MM.1S (cell line): ENCODE measurements around the gene TMEM40.
"Not testable (repeated sequence)": the region's sequence is repeated elsewhere in the genome, so short reads cannot be mapped to it uniquely, and the experiment has no call there.

Experiments
- DNase-seq: peaks from one replicate; pipeline ENCODE4 v3.0.0-alpha.2; 2015
- H2AFZ ChIP-seq: fragments of 300-600 bp; sonication (generic); 2 replicates; pipeline ENCODE4 v1.6.0; 2016; ENCODE audit warnings: antibody characterized with exemption, low read length
- H3F3A ChIP-seq: fragments of 300-600 bp; sonication (generic); 2 replicates; pipeline ENCODE4 v1.6.1; 2016; ENCODE audit warnings: mild to moderate bottlenecking, antibody characterized with exemption, low read length, moderate library complexity, mixed read lengths; ENCODE audit not compliant: insufficient read depth
- H3K27ac ChIP-seq: fragments of 300-600 bp; sonication (generic); 2 replicates; pipeline ENCODE4 v1.5.1; 2016; ENCODE audit warnings: mild to moderate bottlenecking, low read length
- H3K27me3 ChIP-seq: fragments of 300-600 bp; sonication (generic); replicated peaks from 2 replicates; pipeline ENCODE4 v1.6.0; 2016; ENCODE audit warnings: low read length; ENCODE audit not compliant: insufficient read depth
- H3K36me3 ChIP-seq: fragments of 300-600 bp; sonication (generic); replicated peaks from 2 replicates; pipeline ENCODE4 v1.6.1; 2016; ENCODE audit warnings: mild to moderate bottlenecking, low read length, mixed read lengths; ENCODE audit not compliant: insufficient read depth
- H3K4me1 ChIP-seq: fragments of 300-600 bp; sonication (generic); 2 replicates; pipeline ENCODE4 v1.6.1; 2016; ENCODE audit warnings: low read length, mixed read lengths
- H3K4me2 ChIP-seq: fragments of 300-600 bp; sonication (generic); 2 replicates; pipeline ENCODE4 v1.6.0; 2016; ENCODE audit warnings: low read depth, low read length
- H3K4me3 ChIP-seq: fragments of 300-600 bp; sonication (generic); 2 replicates; pipeline ENCODE4 v1.5.1; 2016; ENCODE audit warnings: low read length, mixed read lengths
- H3K79me2 ChIP-seq: fragments of 300-600 bp; sonication (generic); 2 replicates; pipeline ENCODE4 v1.6.1; 2016; ENCODE audit warnings: mixed run types, low read length, mixed read lengths
- H3K9ac ChIP-seq: fragments of 300-600 bp; sonication (generic); 2 replicates; pipeline ENCODE4 v1.6.1; 2016; ENCODE audit warnings: low read length, mixed read lengths
- H3K9me2 ChIP-seq: fragments of 300-600 bp; sonication (generic); replicated peaks from 2 replicates; pipeline ENCODE4 v1.6.1; 2016; ENCODE audit warnings: mild to moderate bottlenecking, low read length, mixed read lengths; ENCODE audit not compliant: insufficient read depth
- H3K9me3 ChIP-seq: fragments of 300-600 bp; sonication (generic); replicated peaks from 2 replicates; pipeline ENCODE4 v1.6.1; 2016; ENCODE audit warnings: mild to moderate bottlenecking, low read length, mixed read lengths; ENCODE audit not compliant: insufficient read depth
- H4K20me1 ChIP-seq: fragments of 300-600 bp; sonication (generic); 2 replicates; pipeline ENCODE4 v1.6.1; 2016; ENCODE audit warnings: mild to moderate bottlenecking, low read length, moderate library complexity, mixed read lengths; ENCODE audit not compliant: insufficient read depth
- EZH2 ChIP-seq: fragments of 300-600 bp; sonication (generic); optimal IDR thresholded peaks from 2 replicates; pipeline ENCODE3; 2017; ENCODE audit warnings: low read depth, mild to moderate bottlenecking, antibody characterized with exemption, low read length, mixed read lengths
- EZH2phosphoT487 ChIP-seq: fragments of 300-600 bp; sonication (generic); IDR thresholded peaks from 2 replicates; pipeline ENCODE4 v1.6.1; 2018; ENCODE audit warnings: antibody characterized with exemption, low read length
- TF ChIP-seq, protein P1 (sequence below): fragments of 300-600 bp; sonication (generic); IDR thresholded peaks from 2 replicates; pipeline ENCODE4 v1.5.1; 2016; ENCODE audit warnings: antibody characterized with exemption, low read length, mixed read lengths

Gene TMEM40

GRCh38 chr3:12780751-12781150 lies 21.7 kb upstream of the TMEM40 start:
- DNase-seq = no peak
- H2AFZ ChIP-seq = no peak overlapping the region
- no peak overlapping the region for H3K4me3 ChIP-seq
- H4K20me1 ChIP-seq = no peaks in the 10 kb centered on the region
- no peaks in the 10 kb centered on the region for H3K9me3 ChIP-seq
- no peaks in the 10 kb centered on the region for H3K36me3 ChIP-seq
- no peaks in the 10 kb centered on the region for H3K4me1 ChIP-seq
- no peaks in the 10 kb centered on the region for H3F3A ChIP-seq
- no peak for TF ChIP-seq EZH2
- TF ChIP-seq, protein P1, sequence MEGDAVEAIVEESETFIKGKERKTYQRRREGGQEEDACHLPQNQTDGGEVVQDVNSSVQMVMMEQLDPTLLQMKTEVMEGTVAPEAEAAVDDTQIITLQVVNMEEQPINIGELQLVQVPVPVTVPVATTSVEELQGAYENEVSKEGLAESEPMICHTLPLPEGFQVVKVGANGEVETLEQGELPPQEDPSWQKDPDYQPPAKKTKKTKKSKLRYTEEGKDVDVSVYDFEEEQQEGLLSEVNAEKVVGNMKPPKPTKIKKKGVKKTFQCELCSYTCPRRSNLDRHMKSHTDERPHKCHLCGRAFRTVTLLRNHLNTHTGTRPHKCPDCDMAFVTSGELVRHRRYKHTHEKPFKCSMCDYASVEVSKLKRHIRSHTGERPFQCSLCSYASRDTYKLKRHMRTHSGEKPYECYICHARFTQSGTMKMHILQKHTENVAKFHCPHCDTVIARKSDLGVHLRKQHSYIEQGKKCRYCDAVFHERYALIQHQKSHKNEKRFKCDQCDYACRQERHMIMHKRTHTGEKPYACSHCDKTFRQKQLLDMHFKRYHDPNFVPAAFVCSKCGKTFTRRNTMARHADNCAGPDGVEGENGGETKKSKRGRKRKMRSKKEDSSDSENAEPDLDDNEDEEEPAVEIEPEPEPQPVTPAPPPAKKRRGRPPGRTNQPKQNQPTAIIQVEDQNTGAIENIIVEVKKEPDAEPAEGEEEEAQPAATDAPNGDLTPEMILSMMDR = no peak
- TF ChIP-seq EZH2phosphoT487 = no peak
- no peak overlapping the region for H3K27ac ChIP-seq
- no peak overlapping the region for H3K4me2 ChIP-seq
- no peaks in the 10 kb centered on the region for H3K27me3 ChIP-seq
- H3K9ac ChIP-seq = no peak overlapping the region
- no peaks in the 10 kb centered on the region for H3K79me2 ChIP-seq
- H3K9me2 ChIP-seq = no peaks in the 10 kb centered on the region

- DNase-seq = no peak
- H3K4me3 ChIP-seq = no peak overlapping the region
- no peaks in the 10 kb centered on the region for H3K27me3 ChIP-seq
- TF ChIP-seq EZH2 = no peak
- TF ChIP-seq, protein P1 = no peak
- no peak for TF ChIP-seq EZH2phosphoT487
- H3K4me1 ChIP-seq = no peaks in the 10 kb centered on the region
- H3K9me3 ChIP-seq = no peaks in the 10 kb centered on the region
- H3K9me2 ChIP-seq = no peaks in the 10 kb centered on the region
- H3K9ac ChIP-seq = no peak overlapping the region
- no peaks in the 10 kb centered on the region for H3F3A ChIP-seq
- H3K79me2 ChIP-seq = no peaks in the 10 kb centered on the region
- no peaks in the 10 kb centered on the region for H4K20me1 ChIP-seq
- H2AFZ ChIP-seq = no peak overlapping the region
- H3K4me2 ChIP-seq = no peak overlapping the region
- H3K27ac ChIP-seq = no peak overlapping the region
- H3K36me3 ChIP-seq = no peaks in the 10 kb centered on the region
These were observed 18.1 kb upstream of the TMEM40 start for GRCh38 chr3:12777171-12777570.

GRCh38 chr3:12775970-12776369 lies 16.9 kb upstream of the TMEM40 start:
- H3K4me2 ChIP-seq, H3K4me1 ChIP-seq, H2AFZ ChIP-seq, H3K9me3 ChIP-seq, H3K27me3 ChIP-seq, H3F3A ChIP-seq, H3K79me2 ChIP-seq, H4K20me1 ChIP-seq, H3K4me3 ChIP-seq, DNase-seq, H3K36me3 ChIP-seq, H3K27ac ChIP-seq, H3K9me2 ChIP-seq, H3K9ac ChIP-seq: not testable (repeated sequence)

DNA sequence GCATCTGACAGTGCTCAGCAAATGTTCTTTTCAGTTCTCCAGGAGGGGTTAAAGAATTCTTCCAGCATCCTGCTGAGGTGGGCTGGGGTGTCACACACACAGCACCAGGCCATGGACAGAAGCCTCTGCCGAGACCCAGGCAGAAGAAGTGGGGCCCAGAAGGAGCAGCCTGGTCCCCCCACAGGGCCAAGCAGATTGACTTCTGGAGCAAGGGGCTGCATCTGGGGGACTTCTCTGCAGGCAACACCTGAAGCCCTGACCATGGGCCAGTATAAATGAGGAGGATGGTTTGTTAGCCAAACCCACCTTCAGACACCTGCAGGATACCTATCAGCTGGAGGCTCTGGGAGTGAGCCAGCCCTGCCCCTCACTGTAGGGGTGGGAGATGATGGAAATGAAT lies 16.2 kb upstream of the TMEM40 start:
- H3F3A ChIP-seq = no peaks in the 10 kb centered on the region
- H3K79me2 ChIP-seq = no peaks in the 10 kb centered on the region
- H3K9me3 ChIP-seq = no peaks in the 10 kb centered on the region
- no peaks in the 10 kb centered on the region for H3K36me3 ChIP-seq
- no peak overlapping the region for H3K27ac ChIP-seq
- no peak for DNase-seq
- no peaks in the 10 kb centered on the region for H3K9me2 ChIP-seq
- H3K27me3 ChIP-seq = no peaks in the 10 kb centered on the region
- H3K4me3 ChIP-seq = no peak overlapping the region
- H3K4me2 ChIP-seq = no peak overlapping the region
- H4K20me1 ChIP-seq = no peaks in the 10 kb centered on the region
- H3K9ac ChIP-seq = no peak overlapping the region
- H3K4me1 ChIP-seq = no peaks in the 10 kb centered on the region
- TF ChIP-seq EZH2phosphoT487 (no peak), EZH2 (no peak)
- TF ChIP-seq, protein P1 = no peak
- no peak overlapping the region for H2AFZ ChIP-seq
